SU-DHL-6 (cell line): ENCODE results near the gene SDC3.

ENCODE experiments used
- CTCF ChIP-seq: fragments of 200-600 bp; sonication (generic); IDR thresholded peaks from one replicate; pipeline ENCODE4 v1.5.1; 2017; ENCODE audit warnings: antibody characterized with exemption, mild to moderate bottlenecking, low read length, moderate library complexity; ENCODE audit not compliant: insufficient read depth, poor library complexity, severe bottlenecking
- EZH2phosphoT487 ChIP-seq: fragments of 200-600 bp; sonication (generic), shearing (Covaris generic); conservative IDR thresholded peaks from 2 replicates; pipeline ENCODE4 v1.6.1; 2018; ENCODE audit warnings: mild to moderate bottlenecking, antibody characterized with exemption, low read length, moderate library complexity, mixed read lengths

- TF ChIP-seq CTCF (no peak), EZH2phosphoT487 (no peak)
These were observed 62.0 kb downstream of the SDC3 start for GRCh38 chr1:30846587-30846986.
